ENCODE results near the gene LRRC4.

- no peak for TF ChIP-seq YY1 (IDR thresholded peaks at IDR 0.05; ENCODE audit: insufficient read depth, insufficient read length)
- no peak for TF ChIP-seq SUZ12 (IDR thresholded peaks at IDR 0.05; ENCODE audit: extremely low read depth, insufficient read depth, insufficient read length)
These were observed 8.4 kb downstream of the LRRC4 start for GRCh38 chr7:128022631-128023532.

Data from NT2/D1 (cell line).